ENCODE data around the gene PCCA.

GRCh38 chr13:100503622-100504021, 414.7 kb downstream of the PCCA start:
- no peak for TF ChIP-seq CTCF (IDR thresholded peaks at IDR 0.05)
- no peak for TF ChIP-seq POLR2AphosphoS5 (IDR thresholded peaks at IDR 0.05)
- no peak for TF ChIP-seq POLR2A (IDR thresholded peaks at IDR 0.05)

All from breast epithelium (tissue), 3 donors.